K562 (cell line): ENCODE data around the gene DPP8. TPM values are rescaled to one million over a fixed set of nuclear protein-coding genes. Genes with fewer than 3 reads are reported as not detected.

Experiments
- ARID2 ChIP-seq: fragments of 450-650 bp; IDR thresholded peaks from 2 replicates; pipeline ENCODE4 v1.6.1; 2017; ENCODE audit warnings: antibody characterized with exemption, mild to moderate bottlenecking
- FOXK1 ChIP-seq: sonication (generic); formaldehyde crosslinking; IDR thresholded peaks from 2 replicates; pipeline ENCODE4 v1.8.0; 2022; ENCODE audit warnings: missing genetic modification reagents, mild to moderate bottlenecking, borderline replicate concordance
- FOXO4 ChIP-seq: fragments of 450-650 bp; formaldehyde crosslinking; IDR thresholded peaks from 2 replicates; pipeline ENCODE4 v1.4.0; 2020; ENCODE audit warnings: mild to moderate bottlenecking, moderate library complexity
- GABPB2 ChIP-seq: fragments of 250-450 bp; sonication (Bioruptor Pico); conservative IDR thresholded peaks from 2 replicates; pipeline ENCODE4 v1.5.1; 2021; ENCODE audit warnings: mild to moderate bottlenecking
- GTF2E2 ChIP-seq: fragments of 200-800 bp; sonication (Bioruptor generic); IDR thresholded peaks from 2 replicates; pipeline ENCODE4 v1.6.1; 2016; ENCODE audit warnings: missing genetic modification characterization, missing compliant biosample characterization
- HNRNPH1 ChIP-seq: fragments of 200-400 bp; formaldehyde crosslinking; optimal IDR thresholded peaks from 2 replicates; pipeline ENCODE3; 2017; ENCODE audit warnings: low read depth, mild to moderate bottlenecking, low read length, moderate library complexity
- KLF16 ChIP-seq: IDR thresholded peaks from 2 replicates; pipeline ENCODE4 v1.6.1; 2016; ENCODE audit warnings: antibody characterized with exemption
- MXI1 ChIP-seq: IDR thresholded peaks from 2 replicates; pipeline ENCODE4 v1.6.1; 2011; ENCODE audit warnings: low read depth, mild to moderate bottlenecking, improper control_type of control experiment, low read length
- MYNN ChIP-seq, 2 experiments: sonication (generic); formaldehyde crosslinking in 1 of 2; IDR thresholded peaks; 2 replicates each; pipeline versions ENCODE4 v1.5.0 to v1.6.1; 2016 to 2020; ENCODE audit warnings: antibody characterized with exemption in 1 of 2, missing genetic modification reagents in 1 of 2
- RB1 ChIP-seq: fragments of 450-650 bp; IDR thresholded peaks from 2 replicates; pipeline ENCODE4 v1.6.1; 2017; ENCODE audit warnings: low read depth, mild to moderate bottlenecking
- SMAD3 ChIP-seq: fragments of 450-650 bp; formaldehyde crosslinking; conservative IDR thresholded peaks from 2 replicates; pipeline ENCODE4 v1.4.0; 2020; ENCODE audit warnings: mild to moderate bottlenecking
- TAL1 ChIP-seq: fragments of 450-650 bp; IDR thresholded peaks from 2 replicates; pipeline ENCODE4 v1.6.1; 2016; ENCODE audit warnings: mild to moderate bottlenecking
- TEAD4 ChIP-seq, 2 experiments: sonication (generic) in 1 of 2; formaldehyde crosslinking in 1 of 2; IDR thresholded peaks; 2 replicates each; pipeline versions ENCODE4 v1.6.1 to v1.8.0; 2012 to 2022; ENCODE audit warnings: borderline replicate concordance in 1 of 2, inconsistent platforms in 1 of 2, low read length in 1 of 2, mild to moderate bottlenecking in 1 of 2, missing genetic modification reagents in 1 of 2
- ZNF695 ChIP-seq: fragments of 450-650 bp; formaldehyde crosslinking; IDR thresholded peaks from 2 replicates; pipeline ENCODE4 v1.4.0; 2020; ENCODE audit warnings: mild to moderate bottlenecking, moderate library complexity
- polyA plus RNA-seq, 8 experiments: library from polyadenylated mRNA; depleted of rRNA in 4 of 8; stranded (reverse) in 5 of 8; unstranded in 3 of 8; fragments of >200 nt; fragmentation: Nextera tagmentation in 2 of 8; fragmentation: Illumina TruSeq in 1 of 8; extraction: Ambion mirVana in 2 of 8; extraction: Trizol in 1 of 8; gene quantifications; 2 replicates each; pipeline versions ENCODE4 v1.2.1 to v1.2.3, GENCODE V29; 2011 to 2014; ENCODE audit warnings: inconsistent platforms in 1 of 8, missing spikeins in 1 of 8
- total RNA-seq, 7 experiments: library from RNA; depleted of rRNA in 6 of 7; stranded (reverse); fragments of >200 nt in 6 of 7; fragmentation: Illumina TruSeq in 2 of 7; extraction: Trizol in 2 of 7; gene quantifications; 2 replicates each; pipeline versions ENCODE4 v1.2.1 to v1.2.3, GENCODE V29; 2011 to 2021; ENCODE audit warnings: low replicate concordance in 1 of 7
- TF ChIP-seq, protein P1 (sequence below): IDR thresholded peaks from 2 replicates; pipeline ENCODE4 v1.6.1; 2012; ENCODE audit warnings: low read depth, low read length, improper control_type of control experiment, borderline replicate concordance
- TF ChIP-seq, protein P2 (sequence below): fragments of 200-800 bp; sonication (Bioruptor generic); IDR thresholded peaks from 2 replicates; pipeline ENCODE4 v1.6.1; 2016; ENCODE audit warnings: missing genetic modification characterization, missing compliant biosample characterization
- TF ChIP-seq, protein P3 (sequence below): sonication (generic); formaldehyde crosslinking; IDR thresholded peaks from 2 replicates; pipeline ENCODE4 v1.8.1; 2023; ENCODE audit warnings: mild to moderate bottlenecking, missing genetic modification reagents

Gene DPP8
- total and polyA plus RNA-seq, 9 of the 15 experiments (the other 6 are each of a cell fraction or from before 2014, with no cell fraction given), result 5.5 to 36.7 (median 20.7) TPM

- TF ChIP-seq, protein P1, sequence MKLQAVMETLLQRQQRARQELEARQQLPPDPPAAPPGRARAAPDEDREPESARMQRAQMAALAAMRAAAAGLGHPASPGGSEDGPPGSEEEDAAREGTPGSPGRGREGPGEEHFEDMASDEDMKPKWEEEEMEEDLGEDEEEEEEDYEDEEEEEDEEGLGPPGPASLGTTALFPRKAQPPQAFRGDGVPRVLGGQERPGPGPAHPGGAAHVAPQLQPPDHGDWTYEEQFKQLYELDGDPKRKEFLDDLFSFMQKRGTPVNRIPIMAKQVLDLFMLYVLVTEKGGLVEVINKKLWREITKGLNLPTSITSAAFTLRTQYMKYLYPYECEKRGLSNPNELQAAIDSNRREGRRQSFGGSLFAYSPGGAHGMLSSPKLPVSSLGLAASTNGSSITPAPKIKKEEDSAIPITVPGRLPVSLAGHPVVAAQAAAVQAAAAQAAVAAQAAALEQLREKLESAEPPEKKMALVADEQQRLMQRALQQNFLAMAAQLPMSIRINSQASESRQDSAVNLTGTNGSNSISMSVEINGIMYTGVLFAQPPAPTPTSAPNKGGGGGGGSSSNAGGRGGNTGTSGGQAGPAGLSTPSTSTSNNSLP, result no peak; the same call in 1 of the 2 replicates
- no peak for TF ChIP-seq GABPB2 (CRISPR knock-in tag)
- TF ChIP-seq SMAD3 (CRISPR knock-in tag), result no peak
- TF ChIP-seq FOXK1 (CRISPR knock-in tag), result 0 out of 2 replicates have a peak, but pooled peaks have one; percentile 13
- no peak for TF ChIP-seq ARID2
- TF ChIP-seq MYNN (IDR thresholded peaks at IDR 0.05), result peak; percentile 72; the same call in 1 of the 2 replicates
- no peak for TF ChIP-seq MYNN (CRISPR knock-in tag; IDR thresholded peaks at IDR 0.05)
- no peak for TF ChIP-seq KLF16
- no peak for TF ChIP-seq MXI1
- peak; percentile 23; the same call in 1 of the 2 replicates for TF ChIP-seq TEAD4 (IDR thresholded peaks at IDR 0.05; ENCODE audit: low read length)
- TF ChIP-seq TEAD4 (CRISPR knock-in tag; IDR thresholded peaks at IDR 0.05; ENCODE audit: borderline replicate concordance), result no peak
- TF ChIP-seq RB1, result peak; percentile 88
- TF ChIP-seq HNRNPH1, result no peak
- no peak for TF ChIP-seq FOXO4 (CRISPR knock-in tag)
- no peak for TF ChIP-seq ZNF695 (CRISPR knock-in tag)
- peak; percentile 74 for TF ChIP-seq GTF2E2 (tag)
- TF ChIP-seq, protein P2, sequence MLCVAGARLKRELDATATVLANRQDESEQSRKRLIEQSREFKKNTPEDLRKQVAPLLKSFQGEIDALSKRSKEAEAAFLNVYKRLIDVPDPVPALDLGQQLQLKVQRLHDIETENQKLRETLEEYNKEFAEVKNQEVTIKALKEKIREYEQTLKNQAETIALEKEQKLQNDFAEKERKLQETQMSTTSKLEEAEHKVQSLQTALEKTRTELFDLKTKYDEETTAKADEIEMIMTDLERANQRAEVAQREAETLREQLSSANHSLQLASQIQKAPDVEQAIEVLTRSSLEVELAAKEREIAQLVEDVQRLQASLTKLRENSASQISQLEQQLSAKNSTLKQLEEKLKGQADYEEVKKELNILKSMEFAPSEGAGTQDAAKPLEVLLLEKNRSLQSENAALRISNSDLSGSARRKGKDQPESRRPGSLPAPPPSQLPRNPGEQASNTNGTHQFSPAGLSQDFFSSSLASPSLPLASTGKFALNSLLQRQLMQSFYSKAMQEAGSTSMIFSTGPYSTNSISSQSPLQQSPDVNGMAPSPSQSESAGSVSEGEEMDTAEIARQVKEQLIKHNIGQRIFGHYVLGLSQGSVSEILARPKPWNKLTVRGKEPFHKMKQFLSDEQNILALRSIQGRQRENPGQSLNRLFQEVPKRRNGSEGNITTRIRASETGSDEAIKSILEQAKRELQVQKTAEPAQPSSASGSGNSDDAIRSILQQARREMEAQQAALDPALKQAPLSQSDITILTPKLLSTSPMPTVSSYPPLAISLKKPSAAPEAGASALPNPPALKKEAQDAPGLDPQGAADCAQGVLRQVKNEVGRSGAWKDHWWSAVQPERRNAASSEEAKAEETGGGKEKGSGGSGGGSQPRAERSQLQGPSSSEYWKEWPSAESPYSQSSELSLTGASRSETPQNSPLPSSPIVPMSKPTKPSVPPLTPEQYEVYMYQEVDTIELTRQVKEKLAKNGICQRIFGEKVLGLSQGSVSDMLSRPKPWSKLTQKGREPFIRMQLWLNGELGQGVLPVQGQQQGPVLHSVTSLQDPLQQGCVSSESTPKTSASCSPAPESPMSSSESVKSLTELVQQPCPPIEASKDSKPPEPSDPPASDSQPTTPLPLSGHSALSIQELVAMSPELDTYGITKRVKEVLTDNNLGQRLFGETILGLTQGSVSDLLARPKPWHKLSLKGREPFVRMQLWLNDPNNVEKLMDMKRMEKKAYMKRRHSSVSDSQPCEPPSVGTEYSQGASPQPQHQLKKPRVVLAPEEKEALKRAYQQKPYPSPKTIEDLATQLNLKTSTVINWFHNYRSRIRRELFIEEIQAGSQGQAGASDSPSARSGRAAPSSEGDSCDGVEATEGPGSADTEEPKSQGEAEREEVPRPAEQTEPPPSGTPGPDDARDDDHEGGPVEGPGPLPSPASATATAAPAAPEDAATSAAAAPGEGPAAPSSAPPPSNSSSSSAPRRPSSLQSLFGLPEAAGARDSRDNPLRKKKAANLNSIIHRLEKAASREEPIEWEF (CRISPR knock-in tag), result no peak
- TF ChIP-seq, protein P3, sequence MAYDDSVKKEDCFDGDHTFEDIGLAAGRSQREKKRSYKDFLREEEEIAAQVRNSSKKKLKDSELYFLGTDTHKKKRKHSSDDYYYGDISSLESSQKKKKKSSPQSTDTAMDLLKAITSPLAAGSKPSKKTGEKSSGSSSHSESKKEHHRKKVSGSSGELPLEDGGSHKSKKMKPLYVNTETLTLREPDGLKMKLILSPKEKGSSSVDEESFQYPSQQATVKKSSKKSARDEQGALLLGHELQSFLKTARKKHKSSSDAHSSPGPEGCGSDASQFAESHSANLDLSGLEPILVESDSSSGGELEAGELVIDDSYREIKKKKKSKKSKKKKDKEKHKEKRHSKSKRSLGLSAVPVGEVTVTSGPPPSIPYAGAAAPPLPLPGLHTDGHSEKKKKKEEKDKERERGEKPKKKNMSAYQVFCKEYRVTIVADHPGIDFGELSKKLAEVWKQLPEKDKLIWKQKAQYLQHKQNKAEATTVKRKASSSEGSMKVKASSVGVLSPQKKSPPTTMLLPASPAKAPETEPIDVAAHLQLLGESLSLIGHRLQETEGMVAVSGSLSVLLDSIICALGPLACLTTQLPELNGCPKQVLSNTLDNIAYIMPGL, result peak; percentile 93
- no peak for TF ChIP-seq TAL1
These were observed at the start of gene DPP8 (continued) for GRCh38 chr15:65516997-65517865.
